BE2C (cell line): ENCODE data around the gene CHCHD1.
"Not testable (repeated sequence)": the region's sequence is repeated elsewhere in the genome, so short reads cannot be mapped to it uniquely, and the experiment has no call there.

Experiments
- DNase-seq: peaks from one replicate; pipeline ENCODE4 v3.0.0-alpha.2; 2020
- H3K27me3 ChIP-seq: fragments of 250-450 bp; sonication (Bioruptor Pico); 2 replicates; pipeline ENCODE4 v1.5.1; 2020; ENCODE audit warnings: mild to moderate bottlenecking
- H3K36me3 ChIP-seq: fragments of 250-450 bp; sonication (Bioruptor Pico); 2 replicates; pipeline ENCODE4 v1.5.1; 2020; ENCODE audit warnings: mild to moderate bottlenecking
- H3K4me1 ChIP-seq: fragments of 250-450 bp; sonication (Bioruptor Pico); 2 replicates; pipeline ENCODE4 v1.5.1; 2020
- H3K4me3 ChIP-seq: 2 replicates; pipeline ENCODE4 v1.5.1; 2011; ENCODE audit warnings: low read depth, low read length
- H3K9me3 ChIP-seq: fragments of 250-450 bp; sonication (Bioruptor Pico); 2 replicates; pipeline ENCODE4 v1.5.1; 2020
- TF ChIP-seq, protein P1 (sequence below): IDR thresholded peaks from 2 replicates; pipeline ENCODE4 v1.5.1; 2012; ENCODE audit warnings: mild to moderate bottlenecking, low read depth, low read length

The CHCHD1 gene

GRCh38 chr10:73781548-73781878, 335 bp upstream of the CHCHD1 start:
- Histone ChIP-seq H3K9me3 (no peaks in the 10 kb centered on the region), H3K36me3 (peaks cover 5% of the 10 kb centered on the region), H3K4me1 (no peaks in the 10 kb centered on the region; the same call in 1 of the 2 replicates), H3K4me3 (peak overlapping the region; percentile 89), H3K27me3 (no peaks in the 10 kb centered on the region)
- TF ChIP-seq, protein P1, sequence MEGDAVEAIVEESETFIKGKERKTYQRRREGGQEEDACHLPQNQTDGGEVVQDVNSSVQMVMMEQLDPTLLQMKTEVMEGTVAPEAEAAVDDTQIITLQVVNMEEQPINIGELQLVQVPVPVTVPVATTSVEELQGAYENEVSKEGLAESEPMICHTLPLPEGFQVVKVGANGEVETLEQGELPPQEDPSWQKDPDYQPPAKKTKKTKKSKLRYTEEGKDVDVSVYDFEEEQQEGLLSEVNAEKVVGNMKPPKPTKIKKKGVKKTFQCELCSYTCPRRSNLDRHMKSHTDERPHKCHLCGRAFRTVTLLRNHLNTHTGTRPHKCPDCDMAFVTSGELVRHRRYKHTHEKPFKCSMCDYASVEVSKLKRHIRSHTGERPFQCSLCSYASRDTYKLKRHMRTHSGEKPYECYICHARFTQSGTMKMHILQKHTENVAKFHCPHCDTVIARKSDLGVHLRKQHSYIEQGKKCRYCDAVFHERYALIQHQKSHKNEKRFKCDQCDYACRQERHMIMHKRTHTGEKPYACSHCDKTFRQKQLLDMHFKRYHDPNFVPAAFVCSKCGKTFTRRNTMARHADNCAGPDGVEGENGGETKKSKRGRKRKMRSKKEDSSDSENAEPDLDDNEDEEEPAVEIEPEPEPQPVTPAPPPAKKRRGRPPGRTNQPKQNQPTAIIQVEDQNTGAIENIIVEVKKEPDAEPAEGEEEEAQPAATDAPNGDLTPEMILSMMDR: no peak
- DNase-seq: no peak

GRCh38 chr10:73782749-73783085, 869 bp downstream of the CHCHD1 start:
- peak overlapping the region; percentile 89 for H3K4me3 ChIP-seq
- peaks cover 5% of the 10 kb centered on the region for H3K36me3 ChIP-seq
- TF ChIP-seq, protein P1: no peak
- no peaks in the 10 kb centered on the region for H3K9me3 ChIP-seq
- no peak for DNase-seq
- H3K27me3 ChIP-seq: no peaks in the 10 kb centered on the region
- no peaks in the 10 kb centered on the region; the same call in 1 of the 2 replicates for H3K4me1 ChIP-seq

DNA sequence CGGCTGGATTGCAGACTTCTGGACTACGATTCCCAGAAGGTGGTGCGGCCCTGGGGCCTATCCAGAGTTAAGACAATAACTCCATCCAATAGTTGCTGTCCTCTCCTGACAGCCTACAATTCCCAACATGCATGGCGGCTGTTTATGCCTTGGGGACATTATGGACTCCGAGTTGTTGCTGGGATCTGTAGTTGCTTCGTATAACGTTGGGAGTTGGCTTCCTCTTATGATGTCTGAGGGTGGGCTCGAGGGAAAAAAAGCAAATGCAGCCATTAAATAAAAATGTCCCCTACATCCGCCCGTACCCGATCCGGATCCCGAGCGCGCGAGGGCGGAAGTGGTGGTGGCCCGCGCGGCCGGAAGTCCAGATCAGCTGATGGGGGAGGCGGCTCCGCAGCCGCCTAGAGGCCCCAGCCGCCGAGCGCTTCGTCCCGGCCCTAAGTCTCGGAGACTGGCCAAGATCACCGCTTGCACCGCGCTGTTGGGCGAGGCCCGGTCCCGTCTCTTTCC, 3.4 kb downstream of the CHCHD1 start, which contains the start of gene ZSWIM8:
ZSWIM8 (plus strand) TSS at position 396 of the 510 bp plus-strand sequence. CDS start 273 bp downstream, outside the sequence.
- peak within 1 kb of the TSS; percentile 79 for H3K4me3 ChIP-seq
- peak; percentile 86 for DNase-seq
- H3K36me3 ChIP-seq: peaks cover 3% of the 10 kb centered on the region; the same call in 1 of the 2 replicates
- H3K9me3 ChIP-seq: no peaks in the 10 kb centered on the region
- TF ChIP-seq, protein P1: no peak
- H3K4me1 ChIP-seq: no peaks in the 10 kb centered on the region; the same call in 1 of the 2 replicates
- no peaks in the 10 kb centered on the region for H3K27me3 ChIP-seq

DNA sequence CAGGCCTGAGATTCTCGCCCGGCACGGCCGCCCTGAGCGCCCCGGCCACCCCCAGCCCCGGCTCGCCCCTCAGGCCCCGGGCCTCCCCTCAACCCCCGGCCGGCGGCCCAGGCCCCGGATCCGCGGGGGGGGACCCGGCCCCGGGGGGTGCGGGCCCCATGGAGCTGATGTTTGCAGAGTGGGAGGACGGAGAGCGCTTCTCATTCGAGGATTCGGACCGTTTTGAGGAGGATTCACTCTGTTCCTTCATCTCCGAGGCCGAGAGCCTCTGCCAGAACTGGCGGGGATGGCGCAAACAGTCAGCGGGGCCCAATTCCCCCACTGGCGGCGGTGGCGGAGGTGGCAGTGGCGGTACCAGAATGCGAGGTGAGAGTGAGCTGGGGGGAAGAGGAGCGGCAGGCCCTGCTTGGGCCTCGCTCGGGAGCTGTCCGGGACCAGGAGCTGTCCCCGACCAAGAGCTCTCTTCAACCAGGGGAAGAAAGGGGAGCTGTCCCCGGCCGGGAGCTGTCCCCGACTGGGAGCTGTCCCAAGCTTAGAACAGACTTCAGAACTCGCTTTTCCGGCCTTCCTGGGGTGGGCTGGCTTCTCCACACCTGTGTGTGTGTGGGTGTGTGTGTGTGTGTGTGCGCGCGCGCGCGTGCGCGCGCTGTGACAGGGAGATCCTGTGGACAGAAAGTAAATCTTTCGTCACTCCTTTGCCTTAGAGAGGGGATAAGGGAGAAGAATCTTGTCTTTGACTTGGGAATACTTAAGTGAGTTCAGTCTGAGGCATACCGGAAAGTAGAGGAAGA, 4.1 kb downstream of the CHCHD1 start:
- Histone ChIP-seq H3K4me3 (peak overlapping the region; percentile 79), H3K36me3 (peaks cover 3% of the 10 kb centered on the region), H3K4me1 (no peaks in the 10 kb centered on the region), H3K27me3 (no peaks in the 10 kb centered on the region), H3K9me3 (no peaks in the 10 kb centered on the region)
- TF ChIP-seq, protein P1: no peak
- DNase-seq: no peak

DNA sequence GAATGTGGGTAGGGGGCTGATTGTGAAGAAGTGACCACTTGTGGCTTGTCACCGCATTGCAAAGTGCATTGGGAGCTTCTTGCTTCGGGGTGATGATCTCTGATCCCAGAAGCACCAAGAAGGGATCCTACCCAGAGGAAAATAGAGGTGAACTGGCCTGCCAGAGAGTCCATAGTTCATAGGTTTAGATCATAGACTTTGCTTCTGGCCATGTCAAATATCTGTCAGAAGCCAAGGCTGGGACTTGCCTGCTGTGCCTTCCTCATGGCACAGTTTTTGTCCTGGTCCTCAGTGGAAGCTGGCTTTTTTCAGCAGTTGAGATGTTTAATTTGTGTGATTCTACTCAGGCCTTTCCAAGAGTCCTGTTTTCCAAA, 4.7 kb downstream of the CHCHD1 start:
- Histone ChIP-seq H3K4me3 (peak overlapping the region; percentile 79), H3K36me3 (peaks cover 7% of the 10 kb centered on the region), H3K4me1 (no peaks in the 10 kb centered on the region), H3K27me3 (no peaks in the 10 kb centered on the region), H3K9me3 (no peaks in the 10 kb centered on the region)
- DNase-seq: no peak
- TF ChIP-seq, protein P1: no peak

GRCh38 chr10:73787031-73787800, 5.4 kb downstream of the CHCHD1 start:
- H3K4me1 ChIP-seq, H3K27me3 ChIP-seq, DNase-seq, H3K36me3 ChIP-seq, H3K4me3 ChIP-seq, H3K9me3 ChIP-seq: not testable (repeated sequence)
